B cell (primary cell): ENCODE results near the gene ZNF554. TPM values are rescaled to one million over a fixed set of nuclear protein-coding genes. Genes with fewer than 3 reads are reported as not detected.

Experiments used
- ATAC-seq: fragments of 200-7000 bp; cut with Tn5 transposase; one replicate; pipeline ENCODE4 v1.10.0; 2021; ENCODE audit warnings: low read depth, mild to moderate bottlenecking, moderate number of reproducible peaks, moderate library complexity
- CTCF ChIA-PET: fragments of 350-600 bp; sonication (Branson Sonifier 250); formaldehyde crosslinking; loops from one replicate; lab custom pipeline; 2021; ENCODE audit warnings: antibody characterized with exemption, inconsistent platforms; lab: Charles Lee
- POLR2A ChIA-PET: fragments of 350-600 bp; sonication (Branson Sonifier 250); formaldehyde crosslinking; loops from one replicate; lab custom pipeline; 2021; ENCODE audit warnings: antibody characterized with exemption; lab: Charles Lee
- DNase-seq: peaks from one replicate; pipeline ENCODE4 v3.0.0; 2013
- H2AFZ ChIP-seq: 2 replicates; pipeline ENCODE4 v1.6.1; 2012; ENCODE audit warnings: mild to moderate bottlenecking, low read depth, low read length; ENCODE audit not compliant: insufficient read depth, poor library complexity, severe bottlenecking
- H3K27ac ChIP-seq, 2 donors: 1 replicate in 1 of 2; 2 replicates in 1 of 2; pipeline ENCODE4 v1.5.1; 2012 to 2013; ENCODE audit warnings: low read length in 2 of 2, mild to moderate bottlenecking in 2 of 2, moderate library complexity in 1 of 2
- H3K27me3 ChIP-seq, 4 experiments: fragments of 200-600 bp in 1 of 4; sonication (generic) in 1 of 4; replicated peaks in 1 of 4; 1 replicate in 2 of 4; 2 replicates in 2 of 4; pipeline versions ENCODE4 v1.6.1 to v1.7.0; 2013 to 2016; ENCODE audit warnings: low read length in 3 of 4, mild to moderate bottlenecking in 2 of 4, mixed read lengths in 1 of 4, moderate library complexity in 1 of 4; ENCODE audit not compliant: insufficient read depth in 4 of 4, control insufficient read depth in 3 of 4; ENCODE audit errors: control extremely low read depth in 1 of 4
- H3K36me3 ChIP-seq, 2 experiments: replicated peaks in 1 of 2; 1 replicate in 1 of 2; 2 replicates in 1 of 2; pipeline versions ENCODE4 v1.6.1 to v1.7.1; 2013; ENCODE audit warnings: low read length in 1 of 2; ENCODE audit not compliant: insufficient read depth in 2 of 2, control insufficient read depth in 1 of 2; ENCODE audit errors: control extremely low read depth in 1 of 2, extremely low read depth in 1 of 2
- H3K4me1 ChIP-seq, 2 donors: fragments of 200-600 bp in 1 of 2; sonication (generic) in 1 of 2; 1 replicate in 1 of 2; 2 replicates in 1 of 2; pipeline versions ENCODE4 v1.5.1 to v1.6.1; 2013 to 2017; ENCODE audit warnings: low read length in 2 of 2; ENCODE audit not compliant: control insufficient read depth in 2 of 2, insufficient read depth in 2 of 2
- H3K4me2 ChIP-seq: replicated peaks from 2 replicates; pipeline ENCODE3; 2012; ENCODE audit warnings: mild to moderate bottlenecking, low read depth, low read length; ENCODE audit not compliant: poor library complexity, severe bottlenecking
- H3K4me3 ChIP-seq, 5 experiments: fragments of 200-600 bp in 1 of 5; sonication (generic) in 1 of 5; 1 replicate in 3 of 5; 2 replicates in 2 of 5; pipeline versions ENCODE4 v1.5.1 to v1.7.0; 2011 to 2016; ENCODE audit warnings: low read length in 4 of 5, mild to moderate bottlenecking in 4 of 5, low read depth in 2 of 5, control low read depth in 1 of 5, moderate library complexity in 1 of 5; ENCODE audit not compliant: insufficient read depth in 1 of 5; ENCODE audit errors: control extremely low read depth in 1 of 5, extremely low read depth in 1 of 5
- H3K79me2 ChIP-seq: fragments of 200-600 bp; sonication (generic); one replicate; pipeline ENCODE4 v1.6.0; 2016; ENCODE audit warnings: low read length; ENCODE audit not compliant: control insufficient read depth, insufficient read depth
- H3K9ac ChIP-seq: fragments of 200-600 bp; sonication (generic); 2 replicates; pipeline ENCODE4 v1.6.1; 2017; ENCODE audit warnings: mild to moderate bottlenecking, low read length, moderate library complexity
- H3K9me3 ChIP-seq, 3 donors: one replicate each; pipeline versions ENCODE4 v1.6.1 to v1.7.1; 2013; ENCODE audit warnings: low read length in 2 of 3; ENCODE audit not compliant: control insufficient read depth in 2 of 3, insufficient read depth in 1 of 3; ENCODE audit errors: control extremely low read depth in 1 of 3
- H4K20me1 ChIP-seq: 2 replicates; pipeline ENCODE4 v1.6.0; 2012; ENCODE audit warnings: mild to moderate bottlenecking, low read length; ENCODE audit not compliant: insufficient read depth, control insufficient read depth, poor library complexity, severe bottlenecking
- H3K27ac Mint-ChIP-seq: one replicate; pipeline ENCODE4 v1.8.0; 2021; ENCODE audit warnings: mixed read lengths
- H3K27me3 Mint-ChIP-seq: one replicate; pipeline ENCODE4 v1.8.0; 2021; ENCODE audit warnings: mixed read lengths
- H3K4me1 Mint-ChIP-seq: one replicate; pipeline ENCODE4 v1.8.0; 2021; ENCODE audit warnings: mixed read lengths
- H3K4me3 Mint-ChIP-seq: one replicate; pipeline ENCODE4 v1.8.0; 2021; ENCODE audit warnings: mixed read lengths
- H3K9me3 Mint-ChIP-seq: one replicate; pipeline ENCODE4 v1.8.0; 2022; ENCODE audit warnings: mixed read lengths; ENCODE audit not compliant: insufficient read depth
- EZH2 ChIP-seq: IDR thresholded peaks from 2 replicates; pipeline ENCODE4 v1.6.1; 2012; ENCODE audit warnings: borderline replicate concordance, low read depth, mild to moderate bottlenecking, moderate library complexity, low read length; ENCODE audit not compliant: insufficient read depth, poor library complexity, severe bottlenecking
- WGBS: methylation state at CpG from one replicate; pipeline ENCODE4 v1.1.5; 2013; ENCODE audit warnings: missing lambda C conversion rate; ENCODE audit not compliant: insufficient coverage; 5-methylcytosine and 5-hydroxymethylcytosine counted together
- intact Hi-C: fragments of 100-400 bp; cut with micrococcal nuclease; formaldehyde crosslinking; loops from one replicate; pipeline ENCODE4 v1.10.0; 2022
- polyA plus RNA-seq: library from polyadenylated mRNA; depleted of rRNA; stranded (reverse); fragments of >200 nt; gene quantifications from 2 replicates; pipeline ENCODE4 v1.2.3, GENCODE V29; 2012
- total RNA-seq, 2 donors: library from RNA; stranded (reverse); fragments of 120-200 nt in 1 of 2; gene quantifications; 1 replicate in 1 of 2; 2 replicates in 1 of 2; pipeline versions ENCODE4 v1.2.3 to v1.2.4, GENCODE V29; 2013 to 2022
- TF ChIP-seq, protein P1 (sequence below): fragments of 200-600 bp; IDR thresholded peaks from one replicate; pipeline ENCODE4 v1.8.0; 2022; ENCODE audit warnings: antibody characterized with exemption, mild to moderate bottlenecking

The ZNF554 gene
- total and polyA plus RNA-seq, 2 donors (not counting 1 experiment from before 2014, with no cell fraction given), result 2.8 to 5.9 TPM

DNA sequence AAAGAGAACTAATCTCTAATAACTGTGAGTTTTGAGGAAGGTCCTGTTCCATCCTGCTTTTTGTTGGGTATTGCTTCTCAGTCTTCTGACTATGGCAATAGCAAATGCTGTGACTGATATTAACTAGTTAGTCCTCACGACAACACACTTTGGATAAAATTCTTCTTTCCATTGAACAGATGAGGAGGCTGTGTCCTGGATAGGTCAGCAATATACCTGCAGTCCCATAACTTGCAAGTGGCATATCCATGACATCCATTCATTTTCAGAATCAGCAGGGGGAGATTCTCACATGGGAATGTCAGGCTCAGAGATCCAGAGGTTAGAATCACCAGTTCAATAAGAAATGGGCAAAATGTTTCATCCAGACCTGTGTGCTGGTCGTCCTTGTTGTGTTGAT, 7.4 kb downstream of the ZNF554 start:
- POLR2A ChIA-PET, result no interaction called here

DNA sequence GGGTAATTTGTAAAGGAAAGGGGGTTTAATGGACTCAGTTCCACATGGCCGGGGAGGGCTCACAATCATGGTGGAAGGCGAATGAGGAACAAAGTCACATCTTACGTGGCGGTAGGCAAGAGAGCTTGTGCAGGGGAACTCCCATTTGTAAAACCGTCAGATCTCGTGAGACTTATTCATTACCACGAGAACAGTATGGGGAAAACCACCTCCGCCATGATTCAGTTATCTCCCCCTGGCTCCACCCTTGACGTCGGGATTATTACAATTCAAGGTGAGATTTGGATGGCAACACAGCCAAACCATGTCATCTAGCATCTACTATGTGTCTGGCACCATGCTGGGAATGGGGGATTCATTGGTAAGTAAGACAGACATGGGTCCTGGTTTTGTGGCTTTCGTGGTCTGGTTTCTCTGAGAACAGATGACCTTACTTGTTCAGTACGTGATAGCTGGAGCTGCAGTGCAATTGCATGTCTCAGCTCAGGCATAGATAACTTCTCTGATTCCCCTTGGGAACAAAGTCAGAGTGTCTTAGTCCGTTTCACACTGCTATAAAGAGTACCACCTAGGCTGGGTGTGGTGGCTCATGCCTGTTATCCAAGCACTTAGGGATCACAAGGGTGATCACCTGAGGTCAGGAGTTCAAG, 8.3 kb downstream of the ZNF554 start:
- Histone ChIP-seq H3K4me1 (no peaks in the 10 kb centered on the region), H3K27me3 (no peaks in the 10 kb centered on the region), H3K9ac (no peak overlapping the region), H3K36me3 (peaks cover 0 to 7% of the 10 kb centered on the region in 2 experiments), H3K79me2 (no peaks in the 10 kb centered on the region), H3K4me3 (no peak overlapping the region), H2AFZ (no peak overlapping the region), H3K27ac (no peak overlapping the region), H3K4me2 (no peak overlapping the region), H4K20me1 (no peaks in the 10 kb centered on the region), H3K9me3 (peaks cover 0 to 26% (median 10%) of the 10 kb centered on the region in 3 donors)
- TF ChIP-seq EZH2, result no peak
- TF ChIP-seq, protein P1, sequence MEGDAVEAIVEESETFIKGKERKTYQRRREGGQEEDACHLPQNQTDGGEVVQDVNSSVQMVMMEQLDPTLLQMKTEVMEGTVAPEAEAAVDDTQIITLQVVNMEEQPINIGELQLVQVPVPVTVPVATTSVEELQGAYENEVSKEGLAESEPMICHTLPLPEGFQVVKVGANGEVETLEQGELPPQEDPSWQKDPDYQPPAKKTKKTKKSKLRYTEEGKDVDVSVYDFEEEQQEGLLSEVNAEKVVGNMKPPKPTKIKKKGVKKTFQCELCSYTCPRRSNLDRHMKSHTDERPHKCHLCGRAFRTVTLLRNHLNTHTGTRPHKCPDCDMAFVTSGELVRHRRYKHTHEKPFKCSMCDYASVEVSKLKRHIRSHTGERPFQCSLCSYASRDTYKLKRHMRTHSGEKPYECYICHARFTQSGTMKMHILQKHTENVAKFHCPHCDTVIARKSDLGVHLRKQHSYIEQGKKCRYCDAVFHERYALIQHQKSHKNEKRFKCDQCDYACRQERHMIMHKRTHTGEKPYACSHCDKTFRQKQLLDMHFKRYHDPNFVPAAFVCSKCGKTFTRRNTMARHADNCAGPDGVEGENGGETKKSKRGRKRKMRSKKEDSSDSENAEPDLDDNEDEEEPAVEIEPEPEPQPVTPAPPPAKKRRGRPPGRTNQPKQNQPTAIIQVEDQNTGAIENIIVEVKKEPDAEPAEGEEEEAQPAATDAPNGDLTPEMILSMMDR, result no peak
- Mint-ChIP-seq H3K4me3 (no peak overlapping the region), H3K27ac (no peak overlapping the region), H3K27me3 (no peaks in the 10 kb centered on the region), H3K4me1 (peaks cover 6% of the 10 kb centered on the region), H3K9me3 (peaks cover 4% of the 10 kb centered on the region)
- 43% methylated on average over 6 of the region's 13 CpGs for WGBS
- ATAC-seq (peak; percentile 14), DNase-seq (no peak)
- ChIA-PET POLR2A (interaction anchor here (0.6 to 0.7 kb wide), 2 partner anchors 23 to 125 kb away, joined by 3 read pairs; no protein-coding TSS in a partner anchor), CTCF (no interaction called here)
- intact Hi-C loops, result no loop called here

More for the DNA sequence above, 7.4 kb downstream of the ZNF554 start:
- H3K27me3 Mint-ChIP-seq, result no peaks in the 10 kb centered on the region
- Histone ChIP-seq H3K9ac (no peak overlapping the region), H3K4me2 (no peak overlapping the region), H2AFZ (no peak overlapping the region), H3K4me1 (no peaks in the 10 kb centered on the region), H3K9me3 (peaks cover 0 to 17% (median under 1%) of the 10 kb centered on the region in 3 donors), H3K36me3 (no peaks in the 10 kb centered on the region), H3K4me3 (no peak overlapping the region), H4K20me1 (no peaks in the 10 kb centered on the region), H3K79me2 (no peaks in the 10 kb centered on the region), H3K27me3 (no peaks in the 10 kb centered on the region), H3K27ac (no peak overlapping the region)
- H3K4me1 Mint-ChIP-seq, result peaks cover 6% of the 10 kb centered on the region
- no peak for ATAC-seq
- no peak for DNase-seq
- peaks cover 2% of the 10 kb centered on the region for H3K9me3 Mint-ChIP-seq
- WGBS, result 90% methylated on average over 2 of the region's 2 CpGs
- intact Hi-C loops, result no loop called here
- H3K27ac Mint-ChIP-seq, result no peak overlapping the region
- no peak overlapping the region for H3K4me3 Mint-ChIP-seq
- TF ChIP-seq, protein P1, result no peak
- TF ChIP-seq EZH2, result no peak
- CTCF ChIA-PET, result no interaction called here
